NCI-H446 treated with DMSO at 0.1 percent for 48 hours (cell line): ENCODE measurements around the gene NTM.

ENCODE experiments used
- DNase-seq: peaks from one replicate; lab custom pipeline; 2025; lab: John Stamatoyannopoulos, UW

NTM gene

GRCh38 chr11:132008226-132008625 is 637.8 kb downstream of the NTM start:
- DNase-seq: no peak

GRCh38 chr11:132008872-132009271 is 638.5 kb downstream of the NTM start:
- DNase-seq: no peak

DNA sequence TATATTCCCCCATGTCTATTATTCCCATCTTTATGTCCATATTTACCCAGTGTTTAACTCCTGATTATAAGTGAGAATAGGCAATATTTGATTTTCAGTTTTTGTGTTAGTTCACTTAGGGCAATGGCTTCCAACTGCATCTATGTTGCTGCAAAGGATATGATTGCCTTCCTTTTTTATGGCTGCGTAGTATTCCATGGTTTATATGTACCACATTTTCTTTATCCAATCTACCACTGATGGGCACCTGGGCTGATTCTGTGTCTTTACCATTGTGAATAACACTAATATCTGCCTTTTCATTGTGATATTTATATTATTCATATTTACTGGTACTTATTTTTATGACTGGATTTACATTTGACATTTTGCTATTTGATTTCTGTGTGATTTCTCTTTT is 649.6 kb downstream of the NTM start:
- no peak for DNase-seq

DNA sequence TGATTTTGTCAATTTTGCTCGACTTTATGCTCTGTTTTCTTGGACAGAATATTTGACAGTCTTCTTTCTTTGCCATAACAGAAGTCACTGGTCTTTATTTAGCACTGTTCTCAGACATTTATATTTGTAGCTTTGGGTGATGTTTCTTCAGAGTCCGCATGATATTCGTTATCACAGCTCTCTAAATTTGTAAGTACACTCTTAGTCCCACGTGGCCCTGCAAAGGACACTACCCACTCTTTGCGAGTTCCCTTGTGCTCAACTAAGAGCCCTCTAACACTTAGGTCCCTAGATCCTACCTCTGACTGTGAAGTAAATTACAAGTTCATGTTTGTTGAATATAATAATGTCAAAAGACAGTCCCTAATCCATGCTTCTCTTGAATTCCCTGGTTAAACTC is 651.9 kb downstream of the NTM start:
- no peak for DNase-seq

- no peak for DNase-seq
These were observed 652.5 kb downstream of the NTM start for GRCh38 chr11:132022733-132023478.

DNA sequence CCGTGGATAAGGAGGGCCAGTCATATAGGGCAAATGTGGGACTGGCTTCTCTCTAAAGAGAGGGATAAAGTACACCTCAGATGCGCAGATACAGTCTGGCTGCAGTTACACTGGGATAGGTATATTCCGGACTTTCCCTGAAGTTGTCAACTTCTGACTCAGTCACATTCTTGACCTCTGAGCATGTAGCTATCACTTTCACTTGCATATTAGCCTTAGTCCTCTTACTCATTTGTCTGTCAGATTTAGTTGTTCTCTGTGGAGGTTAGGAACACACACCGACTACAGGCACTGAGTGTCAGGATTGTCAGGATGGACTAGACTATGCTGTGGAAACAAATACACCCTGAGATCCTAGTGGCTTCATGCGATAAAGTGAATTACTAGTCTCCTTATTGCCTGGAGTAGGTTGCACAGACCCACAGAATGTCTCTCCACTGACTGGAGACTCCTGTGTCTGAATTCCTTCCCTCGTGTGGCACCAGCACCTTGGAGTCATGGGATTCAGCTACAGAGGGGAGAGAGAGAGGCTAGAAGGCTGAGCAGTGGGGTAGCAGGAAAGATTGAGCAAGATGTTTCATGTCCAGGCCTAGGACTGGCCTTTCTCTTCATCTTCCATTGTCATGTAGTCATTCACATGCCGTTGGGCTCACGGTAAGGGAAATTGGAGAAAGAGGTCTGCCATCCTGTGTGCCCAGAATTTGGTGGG is 654.3 kb downstream of the NTM start:
- DNase-seq: no peak

GRCh38 chr11:132026746-132027145 is 656.3 kb downstream of the NTM start:
- no peak for DNase-seq

DNA sequence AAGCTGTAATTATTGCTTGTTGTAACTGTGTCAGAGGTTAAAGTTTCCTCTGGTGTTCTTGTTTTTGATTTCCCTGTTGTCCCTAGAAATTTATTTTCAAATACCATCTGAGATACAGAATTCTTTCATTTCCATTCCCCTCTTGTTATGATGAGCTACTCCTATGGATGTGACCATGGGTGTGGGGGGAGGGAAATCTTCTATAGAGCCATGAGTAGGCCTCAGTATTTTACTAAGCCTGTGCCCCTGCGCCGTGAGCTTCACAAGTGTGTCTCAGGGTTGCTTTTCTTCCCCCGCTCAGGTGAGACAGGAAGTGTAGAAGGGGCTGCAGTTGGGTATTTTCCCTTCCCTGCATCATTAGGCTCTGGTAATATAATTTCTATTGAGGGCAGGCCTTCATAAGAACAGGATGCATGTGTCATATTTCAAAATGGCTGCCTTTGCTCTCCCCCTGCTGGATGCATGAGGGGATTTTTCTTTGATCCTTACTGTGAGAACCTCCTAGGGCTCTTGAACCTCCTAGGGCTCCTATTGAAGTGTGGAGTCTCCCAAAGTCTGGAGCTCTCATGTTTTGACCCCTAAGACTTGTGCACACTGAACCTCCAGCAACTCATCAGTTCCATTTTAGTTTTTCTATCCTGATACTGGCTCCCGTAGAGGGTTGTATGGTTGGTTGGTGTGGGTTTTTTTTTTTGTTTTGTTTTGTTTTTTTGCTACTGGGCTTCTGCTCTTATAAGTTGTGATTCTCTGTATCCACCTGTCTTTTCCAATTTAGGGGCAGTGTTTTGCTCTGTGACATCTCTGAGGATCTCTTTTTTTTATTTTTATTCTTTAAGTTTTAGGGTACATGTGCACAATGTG is 658.2 kb downstream of the NTM start:
- DNase-seq: no peak

GRCh38 chr11:132030896-132031295 is 660.5 kb downstream of the NTM start:
- no peak for DNase-seq

DNA sequence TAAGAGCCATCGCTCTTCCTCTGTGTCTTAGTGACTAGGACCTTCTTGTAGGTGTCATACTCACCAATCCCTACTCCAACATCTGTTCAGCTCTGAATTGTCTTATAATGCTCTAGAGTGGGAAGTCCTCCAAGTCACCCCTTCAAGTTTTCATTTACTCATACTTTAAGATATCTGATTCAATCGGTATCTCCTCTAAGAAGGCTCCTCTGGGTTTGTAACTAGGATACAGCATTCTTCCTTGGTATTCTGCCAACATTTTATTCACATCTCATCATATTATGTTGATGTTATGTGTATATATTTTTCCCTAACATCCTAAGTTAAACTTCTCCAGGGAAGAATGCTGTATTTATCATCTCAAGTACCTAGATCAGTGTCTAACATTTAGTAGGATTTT is 662.1 kb downstream of the NTM start:
- no peak for DNase-seq

GRCh38 chr11:132033051-132033450 is 662.6 kb downstream of the NTM start:
- DNase-seq: no peak

- DNase-seq: no peak
These were observed 664.8 kb downstream of the NTM start for GRCh38 chr11:132035228-132035627.

GRCh38 chr11:132035766-132036165 is 665.4 kb downstream of the NTM start:
- DNase-seq: no peak

DNA sequence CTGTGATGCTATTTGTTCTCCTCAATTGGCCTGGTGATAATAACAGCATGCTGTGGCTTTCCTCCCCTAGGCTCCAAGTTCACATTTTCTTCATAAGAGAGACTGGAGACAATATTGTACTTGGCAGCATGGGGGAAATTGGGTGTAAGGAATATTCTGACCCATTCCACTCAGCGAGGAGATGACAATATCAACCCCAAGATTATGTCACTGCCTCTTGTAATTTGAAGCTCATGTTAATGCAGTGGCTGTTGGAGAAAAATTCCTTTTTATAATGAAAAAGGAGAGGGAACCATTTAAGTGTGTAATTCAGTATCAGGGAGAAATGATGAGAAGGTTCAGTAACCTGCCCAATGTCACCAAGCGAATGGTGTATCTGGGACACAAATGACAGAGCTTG is 665.8 kb downstream of the NTM start:
- no peak for DNase-seq

GRCh38 chr11:132036746-132037466 is 666.5 kb downstream of the NTM start:
- DNase-seq: no peak

GRCh38 chr11:132037467-132037862 is 667.0 kb downstream of the NTM start:
- DNase-seq: no peak

DNA sequence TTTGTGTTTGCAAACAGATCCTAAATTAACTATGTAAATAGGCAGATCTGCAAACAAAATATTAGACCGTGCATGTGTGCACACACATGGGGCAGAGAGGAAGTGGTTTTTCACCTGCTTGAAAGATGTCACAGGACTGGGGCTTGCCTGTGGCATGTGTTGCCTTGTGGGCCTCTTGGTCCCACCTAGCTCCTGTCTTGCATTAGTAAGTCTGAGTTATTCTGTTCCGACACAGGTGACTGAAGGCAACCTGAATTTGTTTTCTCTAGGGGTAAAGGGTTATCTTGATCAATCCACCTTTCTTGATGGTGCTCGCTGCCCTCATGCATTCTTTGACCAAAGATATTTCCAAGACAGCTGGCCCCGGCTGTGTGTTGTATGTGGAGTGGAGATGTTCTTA is 667.5 kb downstream of the NTM start:
- no peak for DNase-seq

DNA sequence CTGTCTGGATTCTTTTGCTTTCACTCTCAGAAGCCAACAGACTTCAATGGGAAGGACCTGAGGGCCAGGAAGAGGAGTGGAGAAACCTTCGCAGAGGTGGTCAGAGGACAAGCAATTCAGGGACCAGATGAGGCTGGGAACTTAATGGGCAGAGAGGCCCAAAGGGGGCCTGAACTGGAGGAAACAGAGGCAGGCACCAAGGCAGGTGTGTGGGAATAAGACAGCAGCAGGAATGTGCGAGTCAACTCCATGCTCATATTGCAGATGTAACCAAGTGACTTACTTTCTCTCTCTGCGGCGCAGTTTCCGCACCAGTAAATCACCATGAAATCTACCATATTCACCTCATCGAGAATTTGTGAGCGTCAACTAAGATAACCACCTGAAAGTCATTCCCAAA is 669.1 kb downstream of the NTM start:
- DNase-seq: no peak

DNA sequence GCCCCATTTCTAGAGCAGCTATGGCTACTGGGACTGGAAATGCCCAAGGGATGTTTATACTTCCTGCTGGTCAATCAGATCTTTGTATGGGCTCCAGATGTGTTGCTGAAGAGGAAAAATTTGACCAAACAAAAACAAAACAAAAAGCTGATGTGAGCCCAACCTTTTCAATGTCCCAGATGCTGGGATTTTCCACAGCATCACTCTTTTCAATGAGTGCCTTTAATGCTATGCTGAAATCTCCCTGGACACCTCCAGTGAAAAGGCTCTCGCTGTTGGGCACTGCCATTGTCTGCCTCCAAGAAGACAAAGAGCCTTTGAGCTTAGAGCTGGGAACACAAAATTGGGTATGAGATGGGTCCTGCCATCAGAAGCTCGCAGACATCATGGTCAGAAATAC is 671.9 kb downstream of the NTM start:
- DNase-seq: no peak

DNA sequence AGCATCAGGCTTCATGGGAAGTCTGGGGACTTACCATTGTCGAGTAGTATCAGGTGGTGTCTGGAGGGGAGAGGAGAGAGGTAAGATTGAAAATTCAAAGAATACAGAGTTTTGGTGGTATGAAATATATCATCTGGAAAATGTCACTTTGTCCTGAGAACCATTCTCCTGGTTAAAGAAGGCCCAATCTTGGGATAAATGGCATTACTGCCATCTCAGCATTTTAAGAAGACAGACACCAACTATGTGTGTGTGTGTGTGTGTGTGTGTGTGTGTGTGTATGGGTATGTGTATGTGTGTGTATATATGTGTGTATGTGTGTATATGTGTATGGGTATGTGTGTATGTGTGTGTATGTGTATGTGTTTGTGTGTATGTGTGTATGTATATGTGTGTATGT is 673.3 kb downstream of the NTM start:
- no peak for DNase-seq

DNA sequence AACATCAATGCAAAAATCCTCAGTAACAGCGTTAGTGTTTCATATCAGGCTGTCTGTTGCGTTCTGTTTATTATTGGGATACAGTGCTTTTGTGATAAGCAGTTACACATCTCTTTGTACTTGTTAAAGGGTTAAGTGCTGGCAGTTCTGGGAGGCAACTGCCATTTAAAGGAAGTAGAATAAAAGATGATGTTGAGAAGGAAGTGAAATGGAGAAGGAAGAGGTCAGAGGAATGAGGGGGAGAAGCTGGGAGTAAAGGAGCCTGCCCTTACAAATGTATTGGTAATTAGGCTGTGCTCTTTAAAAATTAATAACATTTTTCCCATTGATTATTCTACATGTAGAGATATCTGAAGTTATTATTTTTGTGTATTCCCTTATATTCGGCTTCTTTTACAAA is 674.7 kb downstream of the NTM start:
- DNase-seq: no peak

DNA sequence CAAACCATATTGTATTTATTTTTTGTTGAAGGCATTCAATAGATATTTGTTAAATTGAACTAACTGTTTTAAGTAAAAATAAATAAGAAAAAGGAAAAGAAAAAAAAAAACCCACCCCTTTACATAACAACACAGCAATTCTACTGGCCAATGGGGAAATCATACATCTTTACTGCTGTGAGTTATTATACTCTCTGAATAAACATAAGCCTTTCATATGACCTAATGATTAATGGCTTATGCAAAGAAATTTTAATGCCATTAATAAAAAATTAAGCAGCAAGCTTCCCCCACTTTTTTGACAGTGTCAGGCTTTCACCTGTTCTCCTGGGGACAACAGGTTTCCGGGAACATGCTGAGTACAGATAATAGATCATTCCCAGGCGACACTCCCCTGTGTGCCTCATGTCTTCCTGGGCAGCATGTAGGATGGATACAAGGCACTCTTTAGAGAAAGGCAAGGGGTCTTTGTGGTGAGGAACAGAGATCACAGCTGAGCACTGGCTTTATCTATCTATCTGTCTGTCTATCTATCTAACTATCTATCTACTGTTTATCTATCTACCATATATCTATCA is 676.0 kb downstream of the NTM start:
- no peak for DNase-seq
